ENCODE measurements around the gene TMPRSS12. TPM values are rescaled to one million over a fixed set of nuclear protein-coding genes. Genes with fewer than 3 reads are reported as not detected.

TMPRSS12 gene
- total and polyA plus RNA-seq, 2 experiments from 2014 or later = not detected

DNA sequence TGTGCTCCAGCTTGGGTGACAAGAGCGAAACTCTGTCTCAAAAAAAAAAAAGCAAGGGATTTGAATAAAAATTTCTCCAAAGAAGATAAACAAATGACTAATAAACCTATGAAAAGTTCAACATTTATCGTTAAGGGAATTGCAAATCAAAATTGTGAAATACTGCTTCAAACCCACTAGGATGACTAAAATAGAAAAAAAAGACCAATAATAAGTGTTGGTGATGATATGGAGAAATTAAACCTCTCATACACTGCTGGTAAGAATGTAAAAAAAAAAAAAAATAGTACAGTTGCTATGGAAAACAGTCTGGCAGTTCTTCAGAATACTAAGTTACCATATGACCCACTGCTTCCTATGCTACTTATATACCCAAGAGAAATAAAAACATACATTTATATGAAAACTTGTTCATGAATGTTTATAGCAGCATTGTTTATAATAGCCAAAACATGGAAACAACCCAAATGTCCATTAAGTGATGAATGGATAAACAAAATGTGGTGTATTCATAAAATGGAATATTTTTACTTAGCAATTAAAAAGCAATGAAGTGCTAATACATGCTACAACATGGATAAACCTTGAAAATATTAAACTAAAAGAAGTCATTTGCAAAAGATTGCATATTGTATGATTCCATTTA lies 39.4 kb upstream of the TMPRSS12 start:
- no peaks in the 10 kb centered on the region for H3K9me2 ChIP-seq (ENCODE audit: insufficient read depth)
- no peaks in the 10 kb centered on the region; the same call in 1 of the 2 replicates for H3K79me2 ChIP-seq (replicated peaks; ENCODE audit: insufficient read depth)
- H3K36me3 Mint-ChIP-seq (ENCODE audit: low read depth) = peaks cover 37% of the 10 kb centered on the region
- H3F3A ChIP-seq (replicated peaks; ENCODE audit: low read depth) = no peaks in the 10 kb centered on the region
- H3K4me3 ChIP-seq = no peak overlapping the region
- H3K27me3 Mint-ChIP-seq (ENCODE audit: insufficient read depth, low read depth, poor library complexity) = peaks cover 6% of the 10 kb centered on the region
- peaks cover 13% of the 10 kb centered on the region for H3K36me3 ChIP-seq (ENCODE audit: insufficient read depth)
- no peak overlapping the region for H2AFZ ChIP-seq
- DNase-seq (ENCODE audit: low spot score) = no peak
- H3K27ac ChIP-seq (ENCODE audit: low read depth) = no peak overlapping the region
- H4K20me1 ChIP-seq (replicated peaks; ENCODE audit: insufficient read depth) = no peaks in the 10 kb centered on the region
- H3K9me3 Mint-ChIP-seq = peaks cover 18% of the 10 kb centered on the region
- TF ChIP-seq, protein P1, sequence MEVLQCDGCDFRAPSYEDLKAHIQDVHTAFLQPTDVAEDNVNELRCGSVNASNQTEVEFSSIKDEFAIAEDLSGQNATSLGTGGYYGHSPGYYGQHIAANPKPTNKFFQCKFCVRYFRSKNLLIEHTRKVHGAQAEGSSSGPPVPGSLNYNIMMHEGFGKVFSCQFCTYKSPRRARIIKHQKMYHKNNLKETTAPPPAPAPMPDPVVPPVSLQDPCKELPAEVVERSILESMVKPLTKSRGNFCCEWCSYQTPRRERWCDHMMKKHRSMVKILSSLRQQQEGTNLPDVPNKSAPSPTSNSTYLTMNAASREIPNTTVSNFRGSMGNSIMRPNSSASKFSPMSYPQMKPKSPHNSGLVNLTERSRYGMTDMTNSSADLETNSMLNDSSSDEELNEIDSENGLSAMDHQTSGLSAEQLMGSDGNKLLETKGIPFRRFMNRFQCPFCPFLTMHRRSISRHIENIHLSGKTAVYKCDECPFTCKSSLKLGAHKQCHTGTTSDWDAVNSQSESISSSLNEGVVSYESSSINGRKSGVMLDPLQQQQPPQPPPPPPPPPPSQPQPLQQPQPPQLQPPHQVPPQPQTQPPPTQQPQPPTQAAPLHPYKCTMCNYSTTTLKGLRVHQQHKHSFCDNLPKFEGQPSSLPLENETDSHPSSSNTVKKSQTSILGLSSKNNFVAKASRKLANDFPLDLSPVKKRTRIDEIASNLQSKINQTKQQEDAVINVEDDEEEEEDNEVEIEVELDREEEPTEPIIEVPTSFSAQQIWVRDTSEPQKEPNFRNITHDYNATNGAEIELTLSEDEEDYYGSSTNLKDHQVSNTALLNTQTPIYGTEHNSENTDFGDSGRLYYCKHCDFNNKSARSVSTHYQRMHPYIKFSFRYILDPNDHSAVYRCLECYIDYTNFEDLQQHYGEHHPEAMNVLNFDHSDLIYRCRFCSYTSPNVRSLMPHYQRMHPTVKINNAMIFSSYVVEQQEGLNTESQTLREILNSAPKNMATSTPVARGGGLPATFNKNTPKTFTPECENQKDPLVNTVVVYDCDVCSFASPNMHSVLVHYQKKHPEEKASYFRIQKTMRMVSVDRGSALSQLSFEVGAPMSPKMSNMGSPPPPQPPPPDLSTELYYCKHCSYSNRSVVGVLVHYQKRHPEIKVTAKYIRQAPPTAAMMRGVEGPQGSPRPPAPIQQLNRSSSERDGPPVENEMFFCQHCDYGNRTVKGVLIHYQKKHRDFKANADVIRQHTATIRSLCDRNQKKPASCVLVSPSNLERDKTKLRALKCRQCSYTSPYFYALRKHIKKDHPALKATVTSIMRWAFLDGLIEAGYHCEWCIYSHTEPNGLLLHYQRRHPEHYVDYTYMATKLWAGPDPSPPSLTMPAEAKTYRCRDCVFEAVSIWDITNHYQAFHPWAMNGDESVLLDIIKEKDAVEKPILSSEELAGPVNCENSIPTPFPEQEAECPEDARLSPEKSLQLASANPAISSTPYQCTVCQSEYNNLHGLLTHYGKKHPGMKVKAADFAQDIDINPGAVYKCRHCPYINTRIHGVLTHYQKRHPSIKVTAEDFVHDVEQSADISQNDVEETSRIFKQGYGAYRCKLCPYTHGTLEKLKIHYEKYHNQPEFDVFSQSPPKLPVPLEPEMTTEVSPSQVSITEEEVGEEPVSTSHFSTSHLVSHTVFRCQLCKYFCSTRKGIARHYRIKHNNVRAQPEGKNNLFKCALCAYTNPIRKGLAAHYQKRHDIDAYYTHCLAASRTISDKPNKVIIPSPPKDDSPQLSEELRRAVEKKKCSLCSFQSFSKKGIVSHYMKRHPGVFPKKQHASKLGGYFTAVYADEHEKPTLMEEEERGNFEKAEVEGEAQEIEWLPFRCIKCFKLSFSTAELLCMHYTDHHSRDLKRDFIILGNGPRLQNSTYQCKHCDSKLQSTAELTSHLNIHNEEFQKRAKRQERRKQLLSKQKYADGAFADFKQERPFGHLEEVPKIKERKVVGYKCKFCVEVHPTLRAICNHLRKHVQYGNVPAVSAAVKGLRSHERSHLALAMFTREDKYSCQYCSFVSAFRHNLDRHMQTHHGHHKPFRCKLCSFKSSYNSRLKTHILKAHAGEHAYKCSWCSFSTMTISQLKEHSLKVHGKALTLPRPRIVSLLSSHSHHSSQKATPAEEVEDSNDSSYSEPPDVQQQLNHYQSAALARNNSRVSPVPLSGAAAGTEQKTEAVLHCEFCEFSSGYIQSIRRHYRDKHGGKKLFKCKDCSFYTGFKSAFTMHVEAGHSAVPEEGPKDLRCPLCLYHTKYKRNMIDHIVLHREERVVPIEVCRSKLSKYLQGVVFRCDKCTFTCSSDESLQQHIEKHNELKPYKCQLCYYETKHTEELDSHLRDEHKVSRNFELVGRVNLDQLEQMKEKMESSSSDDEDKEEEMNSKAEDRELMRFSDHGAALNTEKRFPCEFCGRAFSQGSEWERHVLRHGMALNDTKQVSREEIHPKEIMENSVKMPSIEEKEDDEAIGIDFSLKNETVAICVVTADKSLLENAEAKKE (CRISPR knock-in tag; IDR thresholded peaks at IDR 0.05) = no peak
- no peak for TF ChIP-seq ZNF114 (CRISPR knock-in tag; IDR thresholded peaks at IDR 0.05)
- no peak for TF ChIP-seq CREB1 (CRISPR knock-in tag; IDR thresholded peaks at IDR 0.05; ENCODE audit: low read depth)
- no peak for ATAC-seq
- no peaks in the 10 kb centered on the region for H3K4me1 Mint-ChIP-seq
- no peak overlapping the region for H3K27ac Mint-ChIP-seq
- H3K4me1 ChIP-seq (ENCODE audit: insufficient read depth) = no peaks in the 10 kb centered on the region
- H3K27me3 ChIP-seq (ENCODE audit: insufficient read depth) = no peaks in the 10 kb centered on the region
- H3K4me2 ChIP-seq = no peak overlapping the region
- H3K4me3 Mint-ChIP-seq = no peak overlapping the region

DNA sequence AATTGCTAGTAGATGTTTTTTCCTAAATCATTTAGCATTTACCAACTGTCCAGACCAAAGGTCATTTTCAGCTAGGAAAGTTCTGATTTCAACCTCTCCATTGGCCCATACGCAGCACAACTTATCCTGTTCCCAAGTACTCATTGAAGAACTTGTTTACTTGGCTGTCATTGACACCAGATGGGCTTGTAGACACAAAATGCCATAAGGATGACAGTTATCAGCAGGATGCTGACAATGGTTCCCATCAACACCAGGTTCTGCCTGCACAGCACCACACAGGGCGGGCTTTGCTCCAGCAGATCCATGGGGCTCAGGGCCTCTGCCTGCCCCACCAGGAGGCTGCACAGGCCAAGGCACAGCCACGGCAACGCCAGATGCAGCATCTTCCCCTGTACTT lies 36.5 kb upstream of the TMPRSS12 start:
- Histone ChIP-seq H3K9me2 (ENCODE audit: insufficient read depth) (no peaks in the 10 kb centered on the region), H3K27me3 (ENCODE audit: insufficient read depth) (no peaks in the 10 kb centered on the region), H3K4me2 (no peak overlapping the region), H3K79me2 (replicated peaks; ENCODE audit: insufficient read depth) (no peaks in the 10 kb centered on the region), H2AFZ (no peak overlapping the region), H3F3A (replicated peaks; ENCODE audit: low read depth) (no peaks in the 10 kb centered on the region), H4K20me1 (replicated peaks; ENCODE audit: insufficient read depth) (no peaks in the 10 kb centered on the region), H3K4me1 (ENCODE audit: insufficient read depth) (no peaks in the 10 kb centered on the region), H3K36me3 (ENCODE audit: insufficient read depth) (peaks cover 4% of the 10 kb centered on the region), H3K27ac (ENCODE audit: low read depth) (no peak overlapping the region), H3K4me3 (no peak overlapping the region)
- Mint-ChIP-seq H3K4me1 (no peaks in the 10 kb centered on the region), H3K4me3 (no peak overlapping the region), H3K9me3 (no peaks in the 10 kb centered on the region), H3K27ac (no peak overlapping the region), H3K27me3 (ENCODE audit: insufficient read depth, low read depth, poor library complexity) (peaks cover 8% of the 10 kb centered on the region), H3K36me3 (ENCODE audit: low read depth) (peaks cover 22% of the 10 kb centered on the region)
- DNase-seq (ENCODE audit: low spot score) (no peak), ATAC-seq (no peak)
- TF ChIP-seq NANOG (IDR thresholded peaks at IDR 0.05; ENCODE audit: borderline replicate concordance) (no peak), ZNF331 (CRISPR knock-in tag; IDR thresholded peaks at IDR 0.05; ENCODE audit: low read depth) (no peak)
- TF ChIP-seq, protein P1 (CRISPR knock-in tag; IDR thresholded peaks at IDR 0.05) = no peak
